GM23248 (cell line): ENCODE results near the gene ETHE1.

Experiments used
- EZH2 ChIP-seq: fragments of 200-600 bp; sonication (generic); IDR thresholded peaks from 2 replicates; pipeline ENCODE4 v1.6.1; 2018; ENCODE audit warnings: antibody characterized with exemption, mild to moderate bottlenecking; ENCODE audit not compliant: insufficient read depth, poor library complexity, severe bottlenecking
- EZH2phosphoT487 ChIP-seq: fragments of 200-600 bp; sonication (generic); IDR thresholded peaks from 2 replicates; pipeline ENCODE4 v1.6.1; 2018; ENCODE audit warnings: antibody characterized with exemption, moderate library complexity, mild to moderate bottlenecking, low read depth; ENCODE audit not compliant: insufficient read depth

GRCh38 chr19:43562226-43562697, 35.3 kb upstream of the ETHE1 start:
- TF ChIP-seq EZH2 (no peak), EZH2phosphoT487 (no peak)
